ENCODE results near the gene NAALADL2. TPM values are rescaled to one million over a fixed set of nuclear protein-coding genes. Genes with fewer than 3 reads are reported as not detected.

NAALADL2 gene
- total and polyA plus RNA-seq, 2 of the 8 experiments (the other 6 are each of a cell fraction or from before 2014, with no cell fraction given): 0.12 to 0.22 TPM

- Histone ChIP-seq H3K9ac (replicated peaks in 1 of 4; ENCODE audit: extremely low read depth in 1 of 4, low read depth in 3 of 4, low read length in 3 of 4) (no peak overlapping the region), H2BK15ac (ENCODE audit: low read length) (no peak overlapping the region), H3K27ac (ENCODE audit: low read depth, low read length) (no peak overlapping the region), H2BK120ac (replicated peaks; ENCODE audit: low read depth, low read length) (no peak overlapping the region), H3K14ac (ENCODE audit: insufficient read length) (no peak overlapping the region), H4K5ac (ENCODE audit: insufficient read length, low read depth, low read length) (no peak overlapping the region), H2AK5ac (ENCODE audit: low read depth, low read length) (no peak overlapping the region), H4K91ac (replicated peaks; ENCODE audit: insufficient read length, low read length) (no peak overlapping the region), H3K23me2 (ENCODE audit: low read depth, low read length) (no peaks in the 10 kb centered on the region), H3K9me3 (ENCODE audit: insufficient read depth in 2 of 2, low read depth in 1 of 2, low read length in 1 of 2) (no peaks in the 10 kb centered on the region), H3K23ac (ENCODE audit: insufficient read length) (no peak overlapping the region), H3K79me1 (ENCODE audit: low read depth, low read length) (no peaks in the 10 kb centered on the region), H4K8ac (ENCODE audit: extremely low read depth, insufficient read depth, low read length) (no peak overlapping the region), H3K18ac (ENCODE audit: extremely low read depth, low read length) (no peak overlapping the region), H3K4me1 (replicated peaks in 1 of 4; ENCODE audit: control insufficient read depth in 3 of 4, insufficient read depth in 4 of 4, low read length in 3 of 4) (peaks cover 0 to 3% (median 0%) of the 10 kb centered on the region in 4 experiments; a peak in 1 of 7 replicates), H2BK20ac (ENCODE audit: low read length) (no peak overlapping the region), H2BK5ac (ENCODE audit: low read depth, low read length) (no peak overlapping the region), H4K20me1 (replicated peaks in 1 of 2; ENCODE audit: control insufficient read depth in 1 of 2, insufficient read depth in 2 of 2, low read length in 2 of 2) (no peaks in the 10 kb centered on the region), H2BK12ac (ENCODE audit: low read depth, low read length) (no peak overlapping the region), H3K79me2 (ENCODE audit: control insufficient read depth in 1 of 2, insufficient read depth in 2 of 2, low read length in 2 of 2) (no peaks in the 10 kb centered on the region), H3K4ac (replicated peaks; ENCODE audit: insufficient read length, low read depth, low read length) (no peak overlapping the region), H3K56ac (replicated peaks; ENCODE audit: insufficient read length, low read depth, low read length) (no peak overlapping the region), H3K4me3 (ENCODE audit: extremely low read depth in 1 of 4, insufficient read depth in 2 of 4, low read depth in 3 of 4, low read length in 4 of 4) (no peak overlapping the region), H3K36me3 (ENCODE audit: control insufficient read depth in 2 of 4, insufficient read depth in 4 of 4, low read length in 3 of 4) (no peaks in the 10 kb centered on the region), H2AFZ (ENCODE audit: low read length) (no peak overlapping the region), H3K27me3 (replicated peaks in 1 of 4; ENCODE audit: control insufficient read depth in 3 of 4, extremely low read depth in 1 of 4, insufficient read depth in 3 of 4, low read length in 3 of 4) (no peaks in the 10 kb centered on the region), H3K4me2 (ENCODE audit: insufficient read depth in 1 of 2, low read depth in 2 of 2, low read length in 2 of 2) (no peak overlapping the region)
- ChIA-PET CTCF (ENCODE audit: partially characterized antibody) (no interaction called here), POLR2A (ENCODE audit: partially characterized antibody) (no interaction called here)
- DNase-seq (ENCODE audit: low read depth in 1 of 2, low spot score in 2 of 2) (no peak), FAIRE-seq (no peak)
- WGBS, 2 experiments (ENCODE audit: extremely low coverage in 1 of 2, insufficient coverage in 1 of 2, insufficient read length in 1 of 2, insufficient replicate concordance in 2 of 2, low coverage in 1 of 2, low lambda C conversion rate in 2 of 2, missing lambda C conversion rate in 1 of 2): 94% methylated on average over 1 of the region's 1 CpG; no CpG with 5 or more reads in 1 of the 2 experiments
- no peak for TF ChIP-seq HDAC2 (IDR thresholded peaks at IDR 0.05; ENCODE audit: borderline replicate concordance in 1 of 2, low read depth in 2 of 2, low read length in 2 of 2)
- TF ChIP-seq TCF12 (IDR thresholded peaks at IDR 0.05; ENCODE audit: low read depth, low read length): no peak
- TF ChIP-seq ATF3 (IDR thresholded peaks at IDR 0.05; ENCODE audit: insufficient read depth, low read depth, low read length): no peak
- TF ChIP-seq EZH2 (IDR thresholded peaks at IDR 0.05; ENCODE audit: low read depth, low read length, severe bottlenecking): no peak
- TF ChIP-seq SP2 (IDR thresholded peaks at IDR 0.05; ENCODE audit: low read length): no peak
- no peak for TF ChIP-seq BCL11A (IDR thresholded peaks at IDR 0.05; ENCODE audit: low read depth in 2 of 2, low read length in 2 of 2)
Measured at GRCh38 chr3:175640958-175641357, 781.8 kb downstream of the NAALADL2 start.
